Measurements from ENCODE around the gene ARHGEF28. TPM values are rescaled to one million over a fixed set of nuclear protein-coding genes. Genes with fewer than 3 reads are reported as not detected.

The ARHGEF28 gene
- total RNA-seq, 2 donors from 2014 or later, result 7.6 to 8.0 TPM

GRCh38 chr5:73664796-73665195 lies 38.8 kb downstream of the ARHGEF28 start:
- TF ChIP-seq, protein P1, sequence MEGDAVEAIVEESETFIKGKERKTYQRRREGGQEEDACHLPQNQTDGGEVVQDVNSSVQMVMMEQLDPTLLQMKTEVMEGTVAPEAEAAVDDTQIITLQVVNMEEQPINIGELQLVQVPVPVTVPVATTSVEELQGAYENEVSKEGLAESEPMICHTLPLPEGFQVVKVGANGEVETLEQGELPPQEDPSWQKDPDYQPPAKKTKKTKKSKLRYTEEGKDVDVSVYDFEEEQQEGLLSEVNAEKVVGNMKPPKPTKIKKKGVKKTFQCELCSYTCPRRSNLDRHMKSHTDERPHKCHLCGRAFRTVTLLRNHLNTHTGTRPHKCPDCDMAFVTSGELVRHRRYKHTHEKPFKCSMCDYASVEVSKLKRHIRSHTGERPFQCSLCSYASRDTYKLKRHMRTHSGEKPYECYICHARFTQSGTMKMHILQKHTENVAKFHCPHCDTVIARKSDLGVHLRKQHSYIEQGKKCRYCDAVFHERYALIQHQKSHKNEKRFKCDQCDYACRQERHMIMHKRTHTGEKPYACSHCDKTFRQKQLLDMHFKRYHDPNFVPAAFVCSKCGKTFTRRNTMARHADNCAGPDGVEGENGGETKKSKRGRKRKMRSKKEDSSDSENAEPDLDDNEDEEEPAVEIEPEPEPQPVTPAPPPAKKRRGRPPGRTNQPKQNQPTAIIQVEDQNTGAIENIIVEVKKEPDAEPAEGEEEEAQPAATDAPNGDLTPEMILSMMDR (IDR thresholded peaks at IDR 0.05), result no peak
- intact Hi-C loops (cut with DNase I), result no loop called here
- H3K4me3 ChIP-seq, result no peak overlapping the region

DNA sequence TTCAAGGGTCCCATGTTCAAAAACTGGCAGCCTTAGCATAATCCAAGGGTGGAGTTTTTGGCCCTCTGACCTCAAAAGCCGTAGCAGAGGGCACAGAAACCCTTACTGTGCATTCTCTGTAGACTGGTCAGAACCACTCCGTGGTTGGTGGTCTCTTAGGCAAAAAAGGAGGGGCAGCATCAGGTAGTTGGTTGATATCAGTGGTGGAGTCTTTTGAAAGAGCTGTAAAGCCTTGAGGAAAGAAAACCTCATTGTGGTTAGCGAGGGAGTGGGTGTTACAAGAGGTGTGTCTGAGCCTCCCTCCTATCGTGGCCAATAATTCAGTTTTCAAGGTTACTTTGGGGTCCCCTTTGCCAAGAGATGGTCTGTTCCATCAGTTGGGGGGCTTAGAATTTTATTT lies 40.9 kb downstream of the ARHGEF28 start:
- TF ChIP-seq, protein P1 (IDR thresholded peaks at IDR 0.05), result no peak
- DNase-seq, result no peak
- no peaks in the 10 kb centered on the region for H3K4me1 ChIP-seq

More at GRCh38 chr5:73664796-73665195, 38.8 kb downstream of the ARHGEF28 start:
- Histone ChIP-seq H3K27ac (no peak overlapping the region), H3K4me1 (no peaks in the 10 kb centered on the region), H3K9ac (ENCODE audit: low read depth in 2 of 2, low read length in 2 of 2) (no peak overlapping the region), H3K27me3 (no peaks in the 10 kb centered on the region), H3K9me3 (no peaks in the 10 kb centered on the region), H3K36me3 (no peaks in the 10 kb centered on the region)
- no peak for DNase-seq

GRCh38 chr5:73668017-73668416 lies 42.0 kb downstream of the ARHGEF28 start:
- TF ChIP-seq, protein P1 (IDR thresholded peaks at IDR 0.05), result no peak
- intact Hi-C loops (cut with DNase I), result no loop called here
- no peaks in the 10 kb centered on the region for H3K9me3 ChIP-seq

More for the DNA sequence above, 40.9 kb downstream of the ARHGEF28 start:
- H3K27me3 ChIP-seq, result no peaks in the 10 kb centered on the region
- intact Hi-C loops (cut with DNase I), result no loop called here
- H3K9me3 ChIP-seq, result no peaks in the 10 kb centered on the region
- no peak overlapping the region for H3K9ac ChIP-seq (ENCODE audit: low read depth in 2 of 2, low read length in 2 of 2)
- no peak overlapping the region for H3K4me3 ChIP-seq
- no peak overlapping the region for H3K27ac ChIP-seq
- H3K36me3 ChIP-seq, result no peaks in the 10 kb centered on the region

DNA sequence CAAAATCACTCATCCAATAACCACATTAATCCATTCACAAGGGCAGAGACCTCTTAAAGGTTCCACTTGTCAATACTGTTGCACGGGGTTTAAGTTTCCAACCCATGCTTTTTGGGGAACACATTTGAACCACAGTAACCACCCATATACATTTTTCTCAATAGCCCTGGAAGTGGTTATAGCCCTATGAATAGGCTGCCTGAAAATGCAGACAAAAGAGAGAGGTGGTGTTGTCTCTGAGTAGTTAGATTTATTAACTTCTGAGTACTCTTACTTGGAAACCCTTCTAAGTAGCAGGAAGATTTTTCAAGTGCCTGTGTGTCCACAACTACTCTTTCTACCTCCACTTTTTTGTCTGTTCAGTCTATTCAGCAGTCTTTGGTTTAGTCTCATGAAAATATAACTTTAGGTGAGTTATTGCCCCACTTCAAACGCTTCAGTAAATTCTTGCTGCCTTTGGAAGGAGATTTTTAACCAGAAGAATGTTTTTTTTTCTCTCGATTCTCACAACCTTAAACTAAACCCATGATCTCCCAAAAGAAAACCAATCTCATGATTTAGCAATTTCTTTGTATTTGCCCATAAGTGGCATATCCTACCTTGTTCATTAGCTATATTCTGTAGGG lies 42.6 kb downstream of the ARHGEF28 start:
- Histone ChIP-seq H3K27ac (no peak overlapping the region), H3K27me3 (no peaks in the 10 kb centered on the region), H3K9ac (ENCODE audit: low read depth in 2 of 2, low read length in 2 of 2) (no peak overlapping the region), H3K4me3 (no peak overlapping the region), H3K36me3 (no peaks in the 10 kb centered on the region), H3K4me1 (peaks cover under 1% of the 10 kb centered on the region), H3K9me3 (no peaks in the 10 kb centered on the region)
- TF ChIP-seq, protein P1 (IDR thresholded peaks at IDR 0.05), result no peak
- DNase-seq, result no peak
- intact Hi-C loops (cut with DNase I), result no loop called here

More at GRCh38 chr5:73668017-73668416, 42.0 kb downstream of the ARHGEF28 start:
- Histone ChIP-seq H3K27ac (no peak overlapping the region), H3K27me3 (no peaks in the 10 kb centered on the region), H3K36me3 (no peaks in the 10 kb centered on the region), H3K4me3 (no peak overlapping the region), H3K9ac (ENCODE audit: low read depth in 2 of 2, low read length in 2 of 2) (no peak overlapping the region), H3K4me1 (no peaks in the 10 kb centered on the region)
- no peak for DNase-seq

GRCh38 chr5:73670731-73671130 lies 44.7 kb downstream of the ARHGEF28 start:
- H3K9me3 ChIP-seq, result no peaks in the 10 kb centered on the region
- H3K9ac ChIP-seq (ENCODE audit: low read depth in 2 of 2, low read length in 2 of 2), result no peak overlapping the region
- peaks cover 4% of the 10 kb centered on the region for H3K4me1 ChIP-seq
- intact Hi-C loops (cut with DNase I), result no loop called here
- H3K27me3 ChIP-seq, result no peaks in the 10 kb centered on the region
- H3K36me3 ChIP-seq, result no peaks in the 10 kb centered on the region
- DNase-seq, result no peak
- H3K27ac ChIP-seq, result no peak overlapping the region
- H3K4me3 ChIP-seq, result no peak overlapping the region
- TF ChIP-seq, protein P1 (IDR thresholded peaks at IDR 0.05), result no peak

Data from colonic mucosa (tissue), 4 donors.